GM21515 (cell line): ENCODE data around the gene ARSG.
"Not testable (repeated sequence)": the region's sequence is repeated elsewhere in the genome, so short reads cannot be mapped to it uniquely, and the experiment has no call there.

Source experiments
- ATAC-seq: cut with Tn5 transposase; IDR thresholded peaks from one replicate; pipeline ENCODE4 v1.9.1; 2021; ENCODE audit not compliant: unreplicated experiment

ARSG gene

DNA sequence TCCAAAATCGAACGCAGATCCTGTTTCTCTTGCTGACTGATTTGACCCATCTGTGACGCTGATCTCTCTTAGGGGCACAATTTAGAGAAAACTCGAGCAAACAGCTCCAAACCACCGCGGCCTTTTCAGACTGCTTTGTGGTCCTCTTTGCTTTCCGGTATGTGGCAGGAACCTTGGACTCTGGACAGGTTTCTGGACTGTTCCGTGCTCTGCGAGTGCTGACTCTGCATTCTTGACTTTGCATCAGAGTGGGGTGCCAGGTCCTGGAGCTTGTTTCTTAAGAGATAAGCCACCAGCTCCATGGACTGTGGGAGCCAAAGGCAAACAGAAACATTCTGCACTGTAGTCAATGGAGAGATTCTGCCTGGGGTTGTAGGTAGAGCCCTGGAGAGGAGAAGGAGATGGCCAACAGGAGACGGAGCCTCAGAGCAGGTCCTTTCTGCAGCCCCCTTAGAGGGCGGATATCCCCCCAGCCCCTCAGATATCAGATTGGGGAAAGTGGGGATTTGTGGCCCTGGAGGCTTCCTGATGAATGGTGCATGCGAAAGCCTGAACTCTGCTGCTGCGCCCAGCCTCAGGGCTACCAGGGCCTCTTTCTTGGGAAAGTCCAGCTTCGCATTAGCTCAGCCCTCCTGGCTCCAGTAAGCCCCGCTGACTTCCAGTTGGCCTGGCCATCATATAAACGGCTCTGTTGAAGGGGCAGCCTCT, 100.4 kb downstream of the ARSG start:
- no peak for ATAC-seq

DNA sequence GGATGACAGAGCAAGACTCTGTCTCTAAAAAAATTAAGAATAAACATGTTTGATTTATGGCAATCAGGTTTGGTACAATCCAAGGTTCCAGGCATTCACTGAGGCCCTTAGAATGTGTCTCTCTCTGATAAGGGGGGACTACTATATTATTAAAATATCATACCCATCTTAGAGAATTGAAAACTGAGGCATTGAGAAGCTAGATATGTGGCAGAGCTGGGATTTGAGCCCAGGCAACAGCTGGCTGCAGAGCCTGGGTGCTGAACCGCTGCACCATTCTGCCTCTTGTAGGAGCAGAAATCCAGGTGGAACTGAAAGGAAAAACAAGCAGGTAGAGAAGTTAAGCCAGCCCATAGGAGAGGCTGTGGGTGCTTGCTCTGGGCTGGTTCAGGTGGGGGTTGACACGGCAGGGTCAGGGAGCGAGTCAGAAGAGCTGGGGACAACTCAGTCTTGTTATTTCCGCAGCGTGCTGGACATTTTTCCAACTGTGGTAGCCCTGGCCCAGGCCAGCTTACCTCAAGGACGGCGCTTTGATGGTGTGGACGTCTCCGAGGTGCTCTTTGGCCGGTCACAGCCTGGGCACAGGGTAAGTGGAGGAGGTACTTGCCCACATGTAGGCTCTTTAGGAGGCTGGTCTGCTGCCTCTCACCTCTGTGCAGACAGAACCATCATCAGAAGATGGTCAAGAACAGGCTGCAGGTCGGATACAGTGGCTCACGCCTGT, 103.5 kb downstream of the ARSG start:
- no peak for ATAC-seq

DNA sequence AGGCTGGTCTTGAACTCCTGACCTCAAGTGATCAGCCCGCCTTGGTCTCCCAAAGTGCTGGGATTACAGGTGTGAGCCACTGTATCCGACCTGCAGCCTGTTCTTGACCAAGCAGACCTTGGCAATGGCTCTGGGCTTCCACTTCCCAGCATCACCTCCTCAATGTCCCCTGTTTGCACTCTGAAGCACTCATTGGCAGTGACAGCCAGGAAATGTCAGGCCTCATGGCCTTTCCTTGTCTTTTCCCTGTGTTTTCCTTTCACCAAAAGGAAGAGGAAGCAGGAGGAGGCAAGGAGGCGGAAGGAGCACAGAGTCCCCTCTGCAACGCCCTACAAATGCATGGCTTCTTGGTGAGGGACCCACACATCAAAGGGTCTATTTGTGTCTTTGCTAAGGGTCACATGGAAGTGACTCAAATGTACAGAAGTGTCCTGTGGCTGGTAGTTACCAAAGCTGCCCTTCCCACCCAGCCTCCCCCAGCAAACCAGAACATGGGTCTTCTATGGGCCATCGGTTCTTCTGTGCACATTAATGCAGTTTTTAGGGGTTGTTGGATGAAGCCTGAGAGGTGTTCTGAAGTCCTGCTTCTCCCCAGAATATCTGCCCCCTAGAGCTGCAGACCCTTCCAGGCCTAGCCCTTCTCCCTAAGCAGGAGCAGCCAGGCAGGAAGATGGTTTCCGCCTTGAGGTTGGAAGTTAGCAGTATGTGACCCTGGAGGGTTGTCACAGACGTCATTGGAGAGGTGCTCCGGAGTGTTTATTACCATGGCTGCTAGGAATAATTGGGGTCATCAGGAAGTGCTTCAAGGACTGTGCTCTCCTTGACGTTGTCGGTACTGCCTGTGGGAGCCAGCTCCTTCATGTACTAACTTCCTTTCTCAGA, 105.2 kb downstream of the ARSG start:
- ATAC-seq, result no peak

DNA sequence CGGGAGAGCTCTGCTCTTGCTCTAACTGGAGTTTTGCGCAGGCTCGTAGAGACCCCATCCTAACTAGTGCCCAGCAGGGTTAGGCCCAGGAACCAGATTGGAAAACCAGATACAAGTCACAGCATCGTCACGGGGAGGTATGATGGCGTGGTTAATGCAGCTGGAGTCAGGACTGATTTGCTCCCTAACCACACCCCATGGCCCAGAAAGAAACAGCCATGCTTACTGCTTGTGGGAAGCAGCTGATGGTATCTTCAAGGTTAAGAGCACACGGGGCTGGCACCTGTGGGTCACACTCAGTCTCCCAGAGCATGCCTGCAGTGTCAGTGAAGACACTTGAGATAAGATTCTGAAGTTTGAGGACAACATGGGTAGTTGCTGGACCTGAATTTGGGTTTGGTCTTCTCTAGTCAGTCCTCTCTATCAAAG, 105.8 kb downstream of the ARSG start:
- ATAC-seq, result no peak

DNA sequence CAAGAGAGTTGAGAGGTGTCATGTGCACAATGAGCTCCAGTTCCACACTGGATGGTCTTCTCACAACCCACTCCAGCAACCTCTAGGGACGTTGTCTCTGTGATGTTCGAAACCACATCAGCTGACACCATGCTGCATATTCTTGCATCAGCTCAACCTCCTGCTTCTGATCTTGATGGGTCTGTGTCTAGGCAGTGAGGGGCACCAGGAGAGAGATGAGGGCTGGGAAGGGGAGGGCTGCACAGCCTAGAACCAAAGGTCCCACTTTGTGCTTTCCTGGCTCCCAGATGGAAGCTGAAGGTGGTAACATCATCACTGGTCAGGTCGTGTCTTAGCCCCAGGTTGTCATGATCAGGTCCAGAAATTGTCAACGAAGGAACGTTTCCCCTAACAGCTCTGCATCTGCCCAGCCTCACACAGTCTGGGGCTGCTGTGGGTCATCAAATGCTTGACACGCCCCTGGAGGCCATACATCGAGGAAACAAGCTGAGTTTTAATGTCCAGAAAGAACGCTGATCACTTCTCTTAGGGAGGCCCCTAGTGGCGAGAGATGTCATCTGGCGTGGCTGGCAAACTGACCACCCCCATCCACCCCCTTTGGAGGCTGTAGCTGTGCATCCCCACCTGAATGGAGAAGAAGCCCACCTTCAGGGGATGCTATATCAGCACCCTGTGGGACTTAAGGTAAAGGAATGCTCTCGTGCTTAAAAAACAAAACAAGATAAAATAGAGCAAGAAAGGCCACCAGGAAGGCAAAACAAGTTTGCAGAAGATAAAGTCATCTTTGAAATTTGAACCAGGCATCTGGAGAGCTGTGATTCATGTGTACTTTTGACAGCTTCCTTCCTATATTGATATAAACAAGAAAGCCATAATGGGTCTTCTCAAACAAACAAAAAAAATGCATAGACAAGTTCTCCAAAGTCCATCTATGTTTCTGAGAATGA, 107.7 kb downstream of the ARSG start:
- ATAC-seq, result peak; percentile 79

DNA sequence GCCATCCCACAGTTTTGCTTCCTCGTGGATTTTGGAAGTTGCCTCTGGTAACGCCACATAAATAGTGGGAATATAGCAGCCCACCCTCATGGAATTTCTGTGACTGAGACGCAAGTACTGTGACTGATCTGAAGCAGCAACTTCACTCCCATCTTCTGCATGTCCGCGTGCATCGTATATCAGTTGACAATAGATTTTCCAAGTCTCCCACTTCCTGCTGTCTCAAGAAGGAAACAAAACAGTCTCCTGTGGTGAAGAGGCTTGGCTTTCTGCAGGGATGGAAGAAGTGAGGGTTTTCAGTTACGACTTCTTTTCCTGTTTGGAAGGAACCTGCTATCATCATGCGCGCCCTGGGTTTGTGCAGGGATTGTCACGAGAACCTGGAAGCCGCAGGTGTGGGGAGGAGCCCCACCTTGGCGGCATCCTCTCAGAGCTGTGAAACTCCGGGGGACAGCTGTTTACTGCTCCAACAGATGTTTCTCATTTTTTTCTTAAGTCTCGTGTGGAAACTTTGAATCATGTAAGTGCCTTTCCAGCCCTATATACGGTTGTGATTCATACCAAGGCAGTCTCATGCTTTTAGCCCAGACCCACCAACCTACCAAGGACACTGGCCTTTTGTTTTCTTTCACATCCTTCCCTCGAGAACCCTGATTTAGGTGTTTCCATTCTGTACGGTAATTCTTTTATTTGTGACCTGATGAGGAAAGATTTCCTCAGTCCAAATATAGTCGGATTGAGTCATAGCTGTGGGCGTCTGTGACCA, 108.5 kb downstream of the ARSG start:
- no peak for ATAC-seq

DNA sequence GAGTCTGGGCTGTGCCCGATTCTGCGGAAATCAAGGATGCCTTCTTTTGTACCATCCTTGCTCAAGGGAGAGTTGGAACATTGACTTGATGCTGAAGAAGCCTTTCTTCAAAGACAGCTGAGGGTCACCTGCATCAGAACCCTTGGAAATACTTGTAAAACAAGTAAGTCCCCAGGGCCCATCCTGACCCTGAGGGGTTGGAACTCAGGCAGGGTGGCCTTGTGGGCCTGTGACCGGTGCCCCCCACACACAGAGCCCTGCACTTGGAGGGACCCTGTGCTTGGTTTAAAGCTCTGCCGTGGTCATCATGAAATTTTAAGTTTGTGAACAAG, 109.1 kb downstream of the ARSG start:
- ATAC-seq, result no peak

DNA sequence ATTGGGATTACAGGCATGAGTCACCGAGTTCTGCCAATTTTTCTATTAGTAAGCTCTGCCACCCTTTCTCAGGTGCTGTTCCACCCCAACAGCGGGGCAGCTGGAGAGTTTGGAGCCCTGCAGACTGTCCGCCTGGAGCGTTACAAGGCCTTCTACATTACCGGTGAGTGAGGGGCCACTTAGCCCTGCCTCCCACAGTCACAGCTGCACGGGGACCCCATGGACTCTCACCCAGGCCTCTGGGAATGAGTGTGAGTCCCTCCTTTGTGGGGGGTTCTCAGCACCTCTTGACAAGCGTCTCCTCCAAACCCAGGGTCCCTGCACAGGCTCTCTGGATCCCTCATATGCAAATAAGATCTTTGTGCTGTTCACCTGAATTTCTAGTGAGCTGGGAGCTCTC, 110.0 kb downstream of the ARSG start:
- ATAC-seq, result no peak

DNA sequence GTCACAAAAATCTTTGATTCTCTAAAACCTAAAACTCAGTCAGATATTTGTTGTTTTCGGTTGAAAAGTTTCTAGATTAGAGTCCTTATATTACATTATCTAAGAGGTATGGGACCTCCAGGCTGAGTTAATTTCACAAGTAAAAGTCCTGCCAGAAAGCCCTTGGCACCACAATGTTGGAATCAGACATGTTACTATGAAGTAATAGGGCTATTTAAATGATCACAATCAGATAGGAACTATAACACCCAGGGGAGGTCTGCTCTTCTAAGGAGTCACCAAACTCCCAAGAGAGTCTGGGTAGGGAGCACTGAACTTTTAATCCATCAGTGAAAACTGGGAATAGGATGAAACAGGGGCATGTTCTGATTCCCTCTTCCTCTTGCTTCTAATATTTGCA, 111.8 kb downstream of the ARSG start:
- no peak for ATAC-seq

DNA sequence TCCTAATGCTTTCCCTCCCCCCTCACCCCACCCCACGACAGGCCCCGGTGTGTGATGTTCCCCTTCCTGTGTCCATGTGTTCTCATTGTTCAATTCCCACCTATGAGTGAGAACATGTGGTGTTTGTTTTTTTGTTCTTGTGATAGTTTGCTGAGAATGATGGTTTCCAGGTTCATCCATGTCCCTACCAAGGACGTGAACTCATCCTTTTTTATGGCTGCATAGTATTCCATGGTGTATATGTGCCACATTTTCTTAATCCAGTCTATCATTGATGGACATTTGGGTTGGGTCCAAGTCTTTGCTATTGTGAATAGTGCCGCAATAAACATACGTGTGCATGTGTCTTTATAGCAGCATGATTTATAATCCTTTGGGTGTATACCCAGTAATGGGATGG, 112.5 kb downstream of the ARSG start:
- ATAC-seq, result not testable (repeated sequence)

DNA sequence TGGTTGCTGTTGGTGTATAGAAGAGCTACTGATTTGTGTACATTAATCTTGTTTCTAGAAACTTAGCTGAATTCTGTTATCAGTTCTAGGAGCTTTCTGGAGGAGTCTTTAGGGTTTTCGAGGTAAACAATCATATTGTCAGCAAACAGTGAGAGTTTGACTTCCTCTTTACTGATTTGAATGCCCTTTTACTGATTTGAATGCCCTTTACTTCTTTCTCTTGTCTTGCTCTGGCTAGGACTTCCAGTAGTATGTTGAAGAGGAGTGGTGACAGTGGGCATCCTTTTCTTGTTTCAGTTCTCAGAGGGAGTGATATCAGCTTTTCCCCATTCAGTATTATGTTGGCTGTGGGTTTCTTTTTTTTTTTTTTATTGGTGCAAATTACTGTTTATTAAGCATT, 116.4 kb downstream of the ARSG start:
- not testable (repeated sequence) for ATAC-seq

DNA sequence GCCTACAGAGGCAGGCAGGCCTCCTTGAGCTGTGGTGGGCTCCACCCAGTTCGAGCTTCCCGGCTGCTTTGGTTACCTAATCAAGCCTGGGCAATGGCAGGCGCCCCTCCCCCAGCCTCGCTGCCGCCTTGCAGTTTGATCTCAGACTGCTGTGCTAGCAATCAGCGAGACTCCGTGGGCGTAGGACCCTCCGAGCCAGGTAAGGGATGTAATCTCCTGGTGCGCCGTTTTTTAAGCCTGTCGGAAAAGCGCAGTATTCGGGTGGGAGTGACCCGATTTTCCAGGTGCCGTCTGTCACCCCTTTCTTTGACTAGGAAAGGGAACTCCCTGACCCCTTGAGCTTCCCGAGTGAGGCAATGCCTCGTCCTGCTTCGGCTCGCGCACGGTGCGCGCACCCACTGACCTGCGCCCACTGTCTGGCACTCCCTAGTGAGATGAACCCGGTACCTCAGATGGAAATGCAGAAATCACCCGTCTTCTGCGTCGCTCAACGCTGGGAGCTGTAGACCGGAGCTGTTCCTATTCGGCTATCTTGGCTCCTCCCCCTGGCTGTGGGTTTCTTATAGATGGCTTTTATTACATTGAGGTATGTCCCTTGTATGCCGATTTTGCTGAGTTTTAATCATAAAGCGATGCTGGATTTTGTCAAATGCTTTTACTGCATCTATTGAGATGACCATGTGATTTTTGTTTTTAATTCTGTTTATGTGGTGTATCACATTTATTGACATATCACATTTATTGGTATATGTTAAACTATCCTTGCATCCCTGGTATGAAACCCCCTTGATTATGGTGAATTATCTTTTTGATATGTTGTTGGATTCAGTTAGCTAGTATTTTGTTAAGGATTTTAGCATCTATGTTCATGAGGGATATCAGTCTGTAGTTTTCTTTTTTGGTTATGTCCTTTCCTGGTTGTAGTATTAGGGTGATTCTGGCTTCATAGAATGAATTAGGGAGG, 122.6 kb downstream of the ARSG start:
- ATAC-seq, result not testable (repeated sequence)

DNA sequence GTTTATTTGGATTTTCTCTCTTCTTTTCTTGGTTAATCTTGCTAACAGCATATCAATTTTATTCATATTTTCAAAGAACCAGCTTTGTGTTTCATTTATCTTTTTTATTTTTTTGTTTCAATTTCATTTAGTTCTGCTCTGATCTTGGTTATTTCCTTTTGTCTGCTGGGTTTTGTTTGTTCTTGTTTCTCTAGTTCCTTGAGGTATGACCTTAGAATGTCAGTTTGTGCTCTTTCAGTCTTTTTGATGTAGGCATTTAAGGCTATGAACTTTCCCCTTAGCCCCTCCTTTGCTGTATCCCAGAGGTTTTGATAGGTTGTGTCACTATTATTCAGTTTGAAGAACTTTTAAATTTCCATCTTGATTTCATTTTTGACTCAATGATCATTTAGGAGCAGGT, 123.6 kb downstream of the ARSG start:
- ATAC-seq, result not testable (repeated sequence)

DNA sequence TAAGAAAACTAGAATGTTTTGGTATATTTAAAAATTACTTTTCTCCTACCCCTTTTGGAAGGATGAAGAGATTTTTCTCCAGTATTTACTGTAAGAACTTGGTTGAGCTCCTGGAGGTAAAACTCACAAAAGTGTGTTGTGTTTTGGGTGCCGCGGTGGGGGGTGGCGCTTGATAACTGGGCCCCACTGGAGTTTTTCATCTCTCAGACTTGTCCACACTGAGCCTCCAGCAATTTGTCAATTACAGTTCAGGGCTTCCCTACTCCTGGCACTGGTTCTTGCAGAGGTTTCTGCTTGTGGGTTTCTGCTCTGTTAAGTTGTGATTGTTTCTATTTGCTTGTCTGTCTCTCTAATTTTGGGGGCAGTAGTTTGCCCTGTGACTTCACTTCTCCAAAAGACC, 126.0 kb downstream of the ARSG start:
- ATAC-seq, result no peak

DNA sequence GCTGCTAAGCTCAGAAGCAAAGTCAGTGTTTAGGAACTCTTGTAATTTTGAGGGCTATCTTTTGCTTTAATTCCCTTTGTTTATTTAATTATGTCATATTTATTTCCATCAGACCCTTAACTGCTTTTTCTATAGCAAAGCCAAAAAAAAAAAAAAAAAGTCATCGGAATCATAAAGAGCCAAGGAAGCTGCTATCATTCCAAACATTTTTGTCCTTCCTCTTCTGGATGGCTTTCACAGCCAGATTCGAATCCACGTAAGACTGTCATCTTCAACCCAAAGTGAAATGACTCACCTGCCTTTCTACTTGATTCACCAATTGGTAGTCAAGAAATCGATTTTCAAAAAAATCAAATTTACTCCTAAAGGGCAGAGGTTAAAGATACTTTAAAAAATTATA, 127.6 kb downstream of the ARSG start:
- ATAC-seq, result no peak

DNA sequence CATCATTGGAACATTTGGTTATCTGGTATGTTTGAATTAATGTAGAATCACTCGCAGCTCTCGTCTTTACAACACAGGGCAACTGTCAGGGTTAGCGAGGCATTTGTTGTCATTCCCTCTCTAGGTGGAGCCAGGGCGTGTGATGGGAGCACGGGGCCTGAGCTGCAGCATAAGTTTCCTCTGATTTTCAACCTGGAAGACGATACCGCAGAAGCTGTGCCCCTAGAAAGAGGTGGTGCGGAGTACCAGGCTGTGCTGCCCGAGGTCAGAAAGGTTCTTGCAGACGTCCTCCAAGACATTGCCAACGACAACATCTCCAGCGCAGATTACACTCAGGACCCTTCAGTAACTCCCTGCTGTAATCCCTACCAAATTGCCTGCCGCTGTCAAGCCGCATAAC, 128.8 kb downstream of the ARSG start:
- no peak for ATAC-seq

DNA sequence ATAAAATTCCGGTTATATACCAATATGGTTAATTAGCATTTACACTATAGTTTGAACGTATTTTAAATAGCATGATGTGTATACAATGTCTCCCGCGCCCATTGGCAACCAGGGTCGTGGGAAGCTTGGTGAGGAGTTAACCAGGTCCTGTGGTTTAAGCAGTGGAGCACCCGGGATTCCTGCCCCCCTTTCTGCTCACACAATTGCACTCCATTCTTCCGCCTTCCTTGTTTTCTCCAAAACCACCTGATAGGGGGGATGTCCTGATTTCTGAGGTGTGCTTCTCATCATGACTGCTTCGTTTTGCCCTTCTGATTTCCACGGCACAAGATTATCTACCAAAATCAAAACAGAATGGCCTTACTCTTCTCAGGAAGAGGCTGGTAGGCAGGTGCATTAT, 130.2 kb downstream of the ARSG start:
- ATAC-seq, result no peak

DNA sequence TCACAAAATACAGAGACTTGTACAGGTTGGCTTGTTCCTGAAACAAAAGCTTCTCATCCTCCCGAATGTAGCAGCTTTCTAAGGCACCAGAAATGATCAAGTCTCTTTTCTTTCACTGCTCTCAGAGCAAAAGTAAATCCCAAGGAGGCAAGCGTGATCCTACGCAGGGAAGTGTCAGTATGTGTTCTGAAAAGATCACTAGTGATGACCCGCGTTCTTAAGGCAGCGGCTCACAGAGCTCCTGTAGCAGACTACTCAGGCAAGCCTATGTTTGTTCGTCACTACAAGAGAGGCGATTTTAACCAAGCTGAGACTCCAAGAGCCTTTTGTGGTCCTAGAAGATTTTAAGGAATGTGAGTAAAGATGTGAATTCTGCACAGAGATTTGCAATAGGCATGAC, 131.5 kb downstream of the ARSG start:
- ATAC-seq, result no peak

DNA sequence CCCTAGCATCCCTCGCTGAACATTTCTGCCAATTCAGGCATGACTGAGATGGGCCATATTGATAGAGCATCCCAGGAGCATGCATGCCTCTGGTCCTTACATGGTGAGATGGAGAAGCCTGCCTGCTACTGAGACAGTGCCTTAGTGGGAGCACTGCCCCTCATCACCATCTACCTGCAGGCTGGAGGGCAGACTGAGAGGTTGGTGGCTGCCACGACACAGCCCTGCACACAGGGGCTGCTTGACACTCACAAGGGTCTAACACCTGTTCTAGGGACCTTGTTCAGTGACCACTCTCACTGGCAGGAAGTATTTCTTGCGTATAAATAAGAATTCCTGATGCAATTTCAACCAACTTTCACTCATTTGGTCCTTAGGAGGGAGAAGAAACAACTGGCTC, 132.0 kb downstream of the ARSG start:
- ATAC-seq, result no peak
